HEK293 (cell line): ENCODE results near the gene AGAP3.

ENCODE experiments used
- CTCF ChIA-PET: fragments of 350-600 bp; formaldehyde crosslinking; extraction: SDS; loops from one replicate; lab custom pipeline; 2021; ENCODE audit warnings: antibody characterized with exemption; lab: Yijun Ruan, JAX
- POLR2A ChIA-PET: fragments of 300-600 bp; formaldehyde crosslinking; extraction: SDS; loops from one replicate; lab custom pipeline; 2020; ENCODE audit warnings: antibody characterized with exemption, inconsistent platforms; lab: Yijun Ruan, JAX
- H3K27ac ChIP-seq: fragments of 200-500 bp; sonication (Bioruptor generic); 2 replicates; pipeline ENCODE4 v1.5.1; 2014; ENCODE audit warnings: low read depth, low read length, control low read depth, inconsistent platforms; ENCODE audit errors: extremely low read depth
- H3K36me3 ChIP-seq, 2 experiments: fragments of 200-500 bp in 1 of 2; sonication (Bioruptor generic) in 1 of 2; 1 replicate in 1 of 2; 2 replicates in 1 of 2; pipeline ENCODE4 v1.5.1; 2014 to 2017; ENCODE audit warnings: inconsistent platforms in 2 of 2, low read length in 2 of 2; ENCODE audit not compliant: control insufficient read depth in 2 of 2, insufficient read depth in 1 of 2
- H3K4me1 ChIP-seq: fragments of 200-500 bp; sonication (Bioruptor generic); 2 replicates; pipeline ENCODE4 v1.5.1; 2014; ENCODE audit warnings: mild to moderate bottlenecking, low read length, inconsistent platforms; ENCODE audit not compliant: control insufficient read depth, insufficient read depth
- H3K4me3 ChIP-seq: 2 replicates; pipeline ENCODE4 v1.5.1; 2011; ENCODE audit warnings: low read depth, mild to moderate bottlenecking, control low read depth, low read length, moderate library complexity
- H3K9me3 ChIP-seq: fragments of 200-500 bp; sonication (Bioruptor generic); 2 replicates; pipeline ENCODE4 v1.5.1; 2014; ENCODE audit warnings: low read depth, low read length, inconsistent platforms; ENCODE audit not compliant: control insufficient read depth, insufficient read depth
- GLI2 ChIP-seq: fragments of 450-650 bp; formaldehyde crosslinking; IDR thresholded peaks from 2 replicates; pipeline ENCODE4; 2017; ENCODE audit warnings: missing biosample characterization, missing genetic modification characterization, low read depth, borderline replicate concordance
- GLI4 ChIP-seq: fragments of 450-650 bp; formaldehyde crosslinking; IDR thresholded peaks from 2 replicates; pipeline ENCODE4 v1.5.1; 2016; ENCODE audit warnings: missing biosample characterization, missing genetic modification characterization
- GLIS2 ChIP-seq: fragments of 450-650 bp; formaldehyde crosslinking; IDR thresholded peaks from 2 replicates; pipeline ENCODE4 v1.5.1; 2016; ENCODE audit warnings: missing biosample characterization, missing genetic modification characterization
- KLF1 ChIP-seq: fragments of 450-650 bp; formaldehyde crosslinking; IDR thresholded peaks from 2 replicates; pipeline ENCODE4 v1.5.1; 2016; ENCODE audit warnings: missing biosample characterization, missing genetic modification characterization
- KLF10 ChIP-seq: fragments of 450-650 bp; IDR thresholded peaks from 2 replicates; pipeline ENCODE4 v1.5.1; 2018; ENCODE audit warnings: missing biosample characterization, mild to moderate bottlenecking, missing genetic modification characterization
- SCRT1 ChIP-seq: fragments of 450-650 bp; formaldehyde crosslinking; IDR thresholded peaks from 2 replicates; pipeline ENCODE4 v1.5.1; 2016; ENCODE audit warnings: missing biosample characterization, missing genetic modification characterization, borderline replicate concordance
- SP7 ChIP-seq: fragments of 450-650 bp; formaldehyde crosslinking; IDR thresholded peaks from 2 replicates; pipeline ENCODE4 v1.5.1; 2016; ENCODE audit warnings: missing biosample characterization, missing genetic modification characterization
- WT1 ChIP-seq: fragments of 450-650 bp; formaldehyde crosslinking; IDR thresholded peaks from 2 replicates; pipeline ENCODE4 v1.5.1; 2016; ENCODE audit warnings: missing biosample characterization, missing genetic modification characterization
- ZBTB20 ChIP-seq: fragments of 450-650 bp; formaldehyde crosslinking; IDR thresholded peaks from 2 replicates; pipeline ENCODE4 v1.5.1; 2016; ENCODE audit warnings: missing biosample characterization, missing genetic modification characterization
- ZBTB21 ChIP-seq: fragments of 450-650 bp; formaldehyde crosslinking; IDR thresholded peaks from 2 replicates; pipeline ENCODE4 v1.5.1; 2017; ENCODE audit warnings: missing biosample characterization, missing genetic modification characterization
- ZEB2 ChIP-seq: fragments of 450-650 bp; formaldehyde crosslinking; IDR thresholded peaks from 2 replicates; pipeline ENCODE4 v1.5.1; 2016; ENCODE audit warnings: missing biosample characterization, missing genetic modification characterization
- ZFHX2 ChIP-seq: fragments of 450-650 bp; formaldehyde crosslinking; conservative IDR thresholded peaks from 2 replicates; pipeline ENCODE4 v1.5.1; 2016; ENCODE audit warnings: missing biosample characterization, missing genetic modification characterization
- ZNF155 ChIP-seq: fragments of 450-650 bp; formaldehyde crosslinking; IDR thresholded peaks from 2 replicates; pipeline ENCODE4 v1.5.1; 2016; ENCODE audit warnings: missing biosample characterization, missing genetic modification characterization
- ZNF19 ChIP-seq: fragments of 450-650 bp; formaldehyde crosslinking; IDR thresholded peaks from 2 replicates; pipeline ENCODE4; 2016; ENCODE audit warnings: missing biosample characterization, missing genetic modification characterization, low read depth
- ZNF23 ChIP-seq: fragments of 450-650 bp; formaldehyde crosslinking; IDR thresholded peaks from 2 replicates; pipeline ENCODE4 v1.5.1; 2016; ENCODE audit warnings: missing biosample characterization, missing genetic modification characterization, borderline replicate concordance
- ZNF324 ChIP-seq: fragments of 450-650 bp; formaldehyde crosslinking; IDR thresholded peaks from 2 replicates; pipeline ENCODE4 v1.5.1; 2016; ENCODE audit warnings: missing biosample characterization, missing genetic modification characterization
- ZNF416 ChIP-seq: fragments of 450-650 bp; formaldehyde crosslinking; IDR thresholded peaks from 2 replicates; pipeline ENCODE4 v1.5.1; 2016; ENCODE audit warnings: missing biosample characterization, missing genetic modification characterization
- ZNF548 ChIP-seq: fragments of 450-650 bp; formaldehyde crosslinking; IDR thresholded peaks from 2 replicates; pipeline ENCODE4 v1.5.1; 2016; ENCODE audit warnings: missing biosample characterization, missing genetic modification characterization
- ZNF629 ChIP-seq: fragments of 450-650 bp; formaldehyde crosslinking; IDR thresholded peaks from 2 replicates; pipeline ENCODE4 v1.5.1; 2017; ENCODE audit warnings: missing biosample characterization, missing genetic modification characterization
- ZNF660 ChIP-seq: fragments of 450-650 bp; IDR thresholded peaks from 2 replicates; pipeline ENCODE4 v1.5.1; 2018; ENCODE audit warnings: missing biosample characterization, mild to moderate bottlenecking, missing genetic modification characterization
- ZNF677 ChIP-seq: fragments of 450-650 bp; IDR thresholded peaks from 2 replicates; pipeline ENCODE4 v1.5.0; 2018; ENCODE audit warnings: missing biosample characterization, mild to moderate bottlenecking, missing genetic modification characterization, moderate library complexity
- ZNF785 ChIP-seq: fragments of 450-650 bp; formaldehyde crosslinking; IDR thresholded peaks from 2 replicates; pipeline ENCODE4 v1.5.1; 2016; ENCODE audit warnings: missing biosample characterization, missing genetic modification characterization
- ZSCAN16 ChIP-seq: fragments of 450-650 bp; formaldehyde crosslinking; IDR thresholded peaks from 2 replicates; pipeline ENCODE4 v1.5.1; 2016; ENCODE audit warnings: missing biosample characterization, missing genetic modification characterization
- TF ChIP-seq, protein P1 (sequence below): fragments of 450-650 bp; formaldehyde crosslinking; IDR thresholded peaks from 2 replicates; pipeline ENCODE4 v1.5.1; 2016; ENCODE audit warnings: missing biosample characterization, missing genetic modification characterization, borderline replicate concordance
- TF ChIP-seq, protein P2 (sequence below): fragments of 450-650 bp; formaldehyde crosslinking; IDR thresholded peaks from 2 replicates; pipeline ENCODE4 v1.5.1; 2017; ENCODE audit warnings: missing biosample characterization, missing genetic modification characterization
- TF ChIP-seq, protein P3 (sequence below): fragments of 450-650 bp; formaldehyde crosslinking; IDR thresholded peaks from 2 replicates; pipeline ENCODE4 v1.5.1; 2017; ENCODE audit warnings: missing biosample characterization, missing genetic modification characterization

Gene AGAP3

DNA sequence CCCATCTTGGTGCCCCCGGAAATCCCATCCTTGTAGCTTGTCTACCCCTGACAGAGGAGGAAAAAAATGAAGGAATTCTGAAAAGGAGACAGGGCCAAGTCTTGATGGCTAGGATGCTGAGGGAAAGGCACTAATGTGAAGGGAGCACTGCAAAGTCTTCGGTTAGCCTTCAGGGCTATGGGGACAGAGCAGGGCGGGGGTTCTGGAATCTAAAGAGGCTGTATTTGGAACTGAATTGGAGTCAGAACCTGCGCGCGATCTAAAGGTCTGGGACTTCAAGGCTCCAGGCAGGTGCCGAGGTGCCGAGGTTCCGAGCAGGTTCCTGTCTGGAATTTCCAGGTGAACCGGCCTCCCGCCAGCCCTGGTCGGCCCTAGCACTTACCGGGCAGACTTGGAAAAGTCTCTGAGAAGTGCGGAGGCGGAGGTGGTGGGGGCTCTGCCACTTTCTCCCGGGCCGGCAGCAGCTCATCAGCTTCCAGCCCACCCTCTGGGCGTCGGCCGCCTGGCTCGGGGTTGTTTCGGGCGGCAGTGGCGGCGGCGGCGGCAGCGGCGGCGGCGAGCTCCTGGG is 80.4 kb downstream of the AGAP3 start (continued):
- TF ChIP-seq, protein P1, sequence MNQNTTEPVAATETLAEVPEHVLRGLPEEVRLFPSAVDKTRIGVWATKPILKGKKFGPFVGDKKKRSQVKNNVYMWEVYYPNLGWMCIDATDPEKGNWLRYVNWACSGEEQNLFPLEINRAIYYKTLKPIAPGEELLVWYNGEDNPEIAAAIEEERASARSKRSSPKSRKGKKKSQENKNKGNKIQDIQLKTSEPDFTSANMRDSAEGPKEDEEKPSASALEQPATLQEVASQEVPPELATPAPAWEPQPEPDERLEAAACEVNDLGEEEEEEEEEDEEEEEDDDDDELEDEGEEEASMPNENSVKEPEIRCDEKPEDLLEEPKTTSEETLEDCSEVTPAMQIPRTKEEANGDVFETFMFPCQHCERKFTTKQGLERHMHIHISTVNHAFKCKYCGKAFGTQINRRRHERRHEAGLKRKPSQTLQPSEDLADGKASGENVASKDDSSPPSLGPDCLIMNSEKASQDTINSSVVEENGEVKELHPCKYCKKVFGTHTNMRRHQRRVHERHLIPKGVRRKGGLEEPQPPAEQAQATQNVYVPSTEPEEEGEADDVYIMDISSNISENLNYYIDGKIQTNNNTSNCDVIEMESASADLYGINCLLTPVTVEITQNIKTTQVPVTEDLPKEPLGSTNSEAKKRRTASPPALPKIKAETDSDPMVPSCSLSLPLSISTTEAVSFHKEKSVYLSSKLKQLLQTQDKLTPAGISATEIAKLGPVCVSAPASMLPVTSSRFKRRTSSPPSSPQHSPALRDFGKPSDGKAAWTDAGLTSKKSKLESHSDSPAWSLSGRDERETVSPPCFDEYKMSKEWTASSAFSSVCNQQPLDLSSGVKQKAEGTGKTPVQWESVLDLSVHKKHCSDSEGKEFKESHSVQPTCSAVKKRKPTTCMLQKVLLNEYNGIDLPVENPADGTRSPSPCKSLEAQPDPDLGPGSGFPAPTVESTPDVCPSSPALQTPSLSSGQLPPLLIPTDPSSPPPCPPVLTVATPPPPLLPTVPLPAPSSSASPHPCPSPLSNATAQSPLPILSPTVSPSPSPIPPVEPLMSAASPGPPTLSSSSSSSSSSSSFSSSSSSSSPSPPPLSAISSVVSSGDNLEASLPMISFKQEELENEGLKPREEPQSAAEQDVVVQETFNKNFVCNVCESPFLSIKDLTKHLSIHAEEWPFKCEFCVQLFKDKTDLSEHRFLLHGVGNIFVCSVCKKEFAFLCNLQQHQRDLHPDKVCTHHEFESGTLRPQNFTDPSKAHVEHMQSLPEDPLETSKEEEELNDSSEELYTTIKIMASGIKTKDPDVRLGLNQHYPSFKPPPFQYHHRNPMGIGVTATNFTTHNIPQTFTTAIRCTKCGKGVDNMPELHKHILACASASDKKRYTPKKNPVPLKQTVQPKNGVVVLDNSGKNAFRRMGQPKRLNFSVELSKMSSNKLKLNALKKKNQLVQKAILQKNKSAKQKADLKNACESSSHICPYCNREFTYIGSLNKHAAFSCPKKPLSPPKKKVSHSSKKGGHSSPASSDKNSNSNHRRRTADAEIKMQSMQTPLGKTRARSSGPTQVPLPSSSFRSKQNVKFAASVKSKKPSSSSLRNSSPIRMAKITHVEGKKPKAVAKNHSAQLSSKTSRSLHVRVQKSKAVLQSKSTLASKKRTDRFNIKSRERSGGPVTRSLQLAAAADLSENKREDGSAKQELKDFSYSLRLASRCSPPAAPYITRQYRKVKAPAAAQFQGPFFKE (tag by site-specific recombination) = no peak
- no peak for TF ChIP-seq KLF10 (tag by site-specific recombination)
- TF ChIP-seq ZNF23 (tag by site-specific recombination) = no peak
- no peak for TF ChIP-seq GLI4 (tag by site-specific recombination)
- peak; percentile 70; the same call in 1 of the 2 replicates for TF ChIP-seq ZBTB20 (tag by site-specific recombination)
- TF ChIP-seq ZEB2 = 0 out of 2 replicates have a peak, but pooled peaks have one; percentile 30
- TF ChIP-seq KLF1 (tag by site-specific recombination) = 0 out of 2 replicates have a peak, but pooled peaks have one; percentile 19
- 0 out of 2 replicates have a peak, but pooled peaks have one; percentile 15 for TF ChIP-seq ZNF660 (tag by site-specific recombination)
- TF ChIP-seq ZNF548 = no peak
- TF ChIP-seq ZNF155 = no peak
- TF ChIP-seq, protein P2, sequence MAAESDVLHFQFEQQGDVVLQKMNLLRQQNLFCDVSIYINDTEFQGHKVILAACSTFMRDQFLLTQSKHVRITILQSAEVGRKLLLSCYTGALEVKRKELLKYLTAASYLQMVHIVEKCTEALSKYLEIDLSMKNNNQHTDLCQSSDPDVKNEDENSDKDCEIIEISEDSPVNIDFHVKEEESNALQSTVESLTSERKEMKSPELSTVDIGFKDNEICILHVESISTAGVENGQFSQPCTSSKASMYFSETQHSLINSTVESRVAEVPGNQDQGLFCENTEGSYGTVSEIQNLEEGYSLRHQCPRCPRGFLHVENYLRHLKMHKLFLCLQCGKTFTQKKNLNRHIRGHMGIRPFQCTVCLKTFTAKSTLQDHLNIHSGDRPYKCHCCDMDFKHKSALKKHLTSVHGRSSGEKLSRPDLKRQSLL (tag by site-specific recombination) = no peak
- TF ChIP-seq ZFHX2 (tag by site-specific recombination) = peak; percentile 70
- no peak for TF ChIP-seq SCRT1 (tag by site-specific recombination)
- no peak for TF ChIP-seq ZSCAN16 (tag by site-specific recombination)
- TF ChIP-seq, protein P3, sequence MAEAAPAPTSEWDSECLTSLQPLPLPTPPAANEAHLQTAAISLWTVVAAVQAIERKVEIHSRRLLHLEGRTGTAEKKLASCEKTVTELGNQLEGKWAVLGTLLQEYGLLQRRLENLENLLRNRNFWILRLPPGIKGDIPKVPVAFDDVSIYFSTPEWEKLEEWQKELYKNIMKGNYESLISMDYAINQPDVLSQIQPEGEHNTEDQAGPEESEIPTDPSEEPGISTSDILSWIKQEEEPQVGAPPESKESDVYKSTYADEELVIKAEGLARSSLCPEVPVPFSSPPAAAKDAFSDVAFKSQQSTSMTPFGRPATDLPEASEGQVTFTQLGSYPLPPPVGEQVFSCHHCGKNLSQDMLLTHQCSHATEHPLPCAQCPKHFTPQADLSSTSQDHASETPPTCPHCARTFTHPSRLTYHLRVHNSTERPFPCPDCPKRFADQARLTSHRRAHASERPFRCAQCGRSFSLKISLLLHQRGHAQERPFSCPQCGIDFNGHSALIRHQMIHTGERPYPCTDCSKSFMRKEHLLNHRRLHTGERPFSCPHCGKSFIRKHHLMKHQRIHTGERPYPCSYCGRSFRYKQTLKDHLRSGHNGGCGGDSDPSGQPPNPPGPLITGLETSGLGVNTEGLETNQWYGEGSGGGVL = no peak
- TF ChIP-seq, all 188 proteins: peak for 10

DNA sequence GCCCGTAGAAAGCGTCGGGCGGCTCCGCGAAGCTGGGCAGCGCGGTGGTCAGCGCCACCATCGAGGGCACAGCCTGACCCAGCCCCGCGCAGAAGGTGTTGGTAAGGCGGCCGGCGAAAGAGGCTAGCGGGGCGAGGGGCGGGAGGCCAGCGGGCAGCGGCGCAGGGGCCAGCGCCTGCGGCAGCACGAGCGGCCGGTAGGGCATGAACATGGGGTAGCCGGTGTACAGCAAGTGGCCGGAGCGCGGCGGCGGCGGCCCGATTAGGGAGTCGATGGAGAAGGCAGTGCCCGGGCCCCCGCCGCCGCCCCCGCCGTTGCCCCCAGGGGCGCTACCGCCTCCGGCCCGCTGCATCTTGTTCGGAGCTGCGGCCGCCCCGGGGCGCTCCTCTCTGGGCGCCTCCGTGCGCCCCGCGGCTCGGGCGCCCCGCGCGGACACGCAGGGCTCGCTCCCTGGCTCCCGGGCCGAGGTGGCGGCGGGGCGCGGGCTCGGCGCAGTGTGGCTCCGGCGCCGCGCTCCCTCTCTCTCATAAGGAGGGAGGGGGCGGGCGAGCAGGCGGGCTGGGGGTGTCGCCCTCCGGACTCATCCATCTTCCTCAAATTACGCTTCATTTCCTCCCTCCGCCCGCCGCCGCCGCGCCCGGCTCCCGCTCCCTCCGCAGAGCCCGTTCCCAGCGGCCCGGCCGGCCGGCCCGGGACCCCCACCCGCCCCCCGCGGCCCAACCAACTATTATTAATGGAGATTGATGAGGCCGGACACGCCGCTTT is 81.1 kb downstream of the AGAP3 start, which contains the start of gene GBX1:
TSS of gene GBX1 (minus strand) at position 498 of the 765 bp plus-strand sequence. CDS start at position 352, 146 bp downstream.
- H3K36me3 ChIP-seq = no peaks in the 10 kb centered on the region
- H3K27ac ChIP-seq = peak within 1 kb of the TSS; percentile 57; the same call in 1 of the 2 replicates
- peak within 1 kb of the TSS; percentile 48 for H3K4me3 ChIP-seq
- H3K4me1 ChIP-seq = no peaks in the 10 kb centered on the region
- no peaks in the 10 kb centered on the region for H3K9me3 ChIP-seq
- POLR2A ChIA-PET = interaction anchor here (1.5 kb wide), 1 partner anchor 10 kb away, joined by 6 read pairs; no protein-coding TSS in a partner anchor
- CTCF ChIA-PET = interaction anchor here (0.6 to 2.5 kb wide), 15 partner anchors 9 to 207 kb away, joined by 3 to 13 read pairs (median 4); no protein-coding TSS in a partner anchor
- TF ChIP-seq ZNF324 (tag by site-specific recombination) (no peak), ZBTB21 (tag by site-specific recombination) (no peak), GLIS2 (tag by site-specific recombination) (peak; percentile 15; the same call in 1 of the 2 replicates), WT1 (no peak), ZNF785 (tag by site-specific recombination) (peak; percentile 46; the same call in 1 of the 2 replicates), GLI2 (tag by site-specific recombination) (no peak), ZNF416 (tag by site-specific recombination) (no peak), ZNF629 (tag by site-specific recombination) (no peak), ZNF19 (tag by site-specific recombination) (no peak), KLF1 (tag by site-specific recombination) (no peak), SP7 (tag by site-specific recombination) (no peak), ZNF677 (tag by site-specific recombination) (peak; percentile 5; the same call in 1 of the 2 replicates)
